H9 (cell line): ENCODE measurements around the gene RAMP3. TPM values are rescaled to one million over a fixed set of nuclear protein-coding genes. Genes with fewer than 3 reads are reported as not detected.

Experiments
- DNase-seq: peaks from one replicate; pipeline ENCODE4 v3.0.0-alpha.2; 2017
- H2AFZ ChIP-seq: one replicate; pipeline ENCODE4 v1.6.1; 2013; ENCODE audit warnings: mild to moderate bottlenecking, low read length, control low read depth, moderate library complexity
- H2AK5ac ChIP-seq: 2 replicates; pipeline ENCODE4 v1.6.1; 2013; ENCODE audit warnings: low read length, control low read depth, mixed read lengths; ENCODE audit not compliant: insufficient read length
- H2BK120ac ChIP-seq: one replicate; pipeline ENCODE4 v1.6.1; 2013; ENCODE audit warnings: low read depth, mild to moderate bottlenecking, low read length, control low read depth, inconsistent platforms; ENCODE audit not compliant: poor library complexity, severe bottlenecking
- H2BK12ac ChIP-seq: 2 replicates; pipeline ENCODE4 v1.6.1; 2013; ENCODE audit warnings: low read length, control low read depth, mixed read lengths, low read depth; ENCODE audit not compliant: insufficient read length
- H2BK15ac ChIP-seq: 2 replicates; pipeline ENCODE4 v1.6.1; 2013; ENCODE audit warnings: low read depth, low read length, control low read depth
- H2BK20ac ChIP-seq: one replicate; pipeline ENCODE4 v1.6.1; 2013; ENCODE audit warnings: low read depth, mild to moderate bottlenecking, low read length, control low read depth, inconsistent platforms; ENCODE audit not compliant: poor library complexity, severe bottlenecking
- H2BK5ac ChIP-seq: 2 replicates; pipeline ENCODE4 v1.6.1; 2013; ENCODE audit warnings: low read length, control low read depth, mixed read lengths; ENCODE audit not compliant: insufficient read length
- H3K14ac ChIP-seq: 2 replicates; pipeline ENCODE4 v1.6.1; 2013; ENCODE audit warnings: low read length, control low read depth; ENCODE audit not compliant: insufficient read depth
- H3K18ac ChIP-seq: 2 replicates; pipeline ENCODE4 v1.6.1; 2013; ENCODE audit warnings: low read depth, mild to moderate bottlenecking, mixed read lengths, low read length, control low read depth; ENCODE audit not compliant: insufficient read length
- H3K23ac ChIP-seq: 2 replicates; pipeline ENCODE4 v1.6.1; 2013; ENCODE audit warnings: low read length, control low read depth, mixed read lengths, low read depth; ENCODE audit not compliant: insufficient read length
- H3K23me2 ChIP-seq: 2 replicates; pipeline ENCODE4 v1.6.1; 2013; ENCODE audit warnings: low read depth, mild to moderate bottlenecking, mixed read lengths, low read length, control low read depth; ENCODE audit not compliant: insufficient read length, poor library complexity, severe bottlenecking
- H3K27ac ChIP-seq: 2 replicates; pipeline ENCODE4 v1.5.1; 2013; ENCODE audit warnings: low read length, control low read depth, mixed read lengths, low read depth; ENCODE audit not compliant: insufficient read length
- H3K27me3 ChIP-seq: 2 replicates; pipeline ENCODE4 v1.6.1; 2013; ENCODE audit warnings: low read length, control low read depth, inconsistent platforms; ENCODE audit not compliant: insufficient read depth
- H3K4ac ChIP-seq: 2 replicates; pipeline ENCODE4 v1.6.1; 2013; ENCODE audit warnings: low read depth, mild to moderate bottlenecking, control low read depth, inconsistent platforms, low read length, moderate library complexity
- H3K4me1 ChIP-seq: 2 replicates; pipeline ENCODE4 v1.6.1; 2013; ENCODE audit warnings: low read length, control low read depth, inconsistent platforms; ENCODE audit not compliant: insufficient read depth
- H3K4me2 ChIP-seq: 2 replicates; pipeline ENCODE4 v1.6.1; 2013; ENCODE audit warnings: low read length, control low read depth, mixed read lengths; ENCODE audit not compliant: insufficient read length, insufficient read depth
- H3K56ac ChIP-seq: 2 replicates; pipeline ENCODE4 v1.6.1; 2013; ENCODE audit warnings: low read depth, mild to moderate bottlenecking, mixed read lengths, low read length, control low read depth; ENCODE audit not compliant: insufficient read length
- H3K79me1 ChIP-seq: 2 replicates; pipeline ENCODE4 v1.6.1; 2013; ENCODE audit warnings: low read depth, mild to moderate bottlenecking, moderate library complexity, low read length, control low read depth, inconsistent platforms; ENCODE audit not compliant: insufficient read depth, poor library complexity, severe bottlenecking
- H3K79me2 ChIP-seq: 2 replicates; pipeline ENCODE4 v1.6.1; 2013; ENCODE audit warnings: low read length, control low read depth, inconsistent platforms; ENCODE audit not compliant: insufficient read depth
- H3K9ac ChIP-seq: 2 replicates; pipeline ENCODE4 v1.6.1; 2013; ENCODE audit warnings: low read length, control low read depth, mixed read lengths; ENCODE audit not compliant: insufficient read length; ENCODE audit errors: extremely low read depth
- H3K9me3 ChIP-seq: one replicate; pipeline ENCODE4 v1.6.1; 2013; ENCODE audit warnings: low read depth, low read length, inconsistent platforms; ENCODE audit not compliant: control insufficient read depth
- H3T11ph ChIP-seq: one replicate; pipeline ENCODE4 v1.6.1; 2013; ENCODE audit warnings: mild to moderate bottlenecking, low read length, control low read depth, inconsistent platforms
- H4K20me1 ChIP-seq: one replicate; pipeline ENCODE4 v1.6.1; 2013; ENCODE audit not compliant: control insufficient read depth, insufficient read length, insufficient read depth
- H4K5ac ChIP-seq: 2 replicates; pipeline ENCODE4 v1.6.1; 2013; ENCODE audit warnings: low read depth, mild to moderate bottlenecking, mixed read lengths, low read length, control low read depth; ENCODE audit not compliant: insufficient read length
- H4K8ac ChIP-seq: replicated peaks from 2 replicates; pipeline ENCODE4 v1.6.1; 2013; ENCODE audit warnings: low read length, control low read depth, mixed read lengths, low read depth; ENCODE audit not compliant: insufficient read length
- H4K91ac ChIP-seq: 2 replicates; pipeline ENCODE4 v1.6.1; 2013; ENCODE audit warnings: low read depth, mild to moderate bottlenecking, moderate library complexity, mixed read lengths, low read length, control low read depth; ENCODE audit not compliant: insufficient read length
- H3K27ac Mint-ChIP-seq, 3 experiments: 2 replicates in 2 of 3; 3 replicates in 1 of 3; pipeline ENCODE4 v1.8.0; 2020 to 2021; ENCODE audit warnings: mixed read lengths in 3 of 3, mild to moderate bottlenecking in 1 of 3, moderate library complexity in 1 of 3
- H3K27me3 Mint-ChIP-seq: 2 replicates; pipeline ENCODE4 v1.8.0; 2021; ENCODE audit warnings: low read depth, mild to moderate bottlenecking, moderate library complexity, mixed read lengths
- H3K36me3 Mint-ChIP-seq, 3 experiments: 2 replicates in 2 of 3; 3 replicates in 1 of 3; pipeline ENCODE4 v1.8.0; 2020 to 2021; ENCODE audit warnings: low read depth in 3 of 3, mixed read lengths in 3 of 3; ENCODE audit not compliant: insufficient read depth in 1 of 3
- H3K4me1 Mint-ChIP-seq, 2 experiments: 2 replicates each; pipeline ENCODE4 v1.8.0; 2020; ENCODE audit warnings: mixed read lengths in 2 of 2
- H3K4me3 Mint-ChIP-seq, 2 experiments: 2 replicates in 1 of 2; 3 replicates in 1 of 2; pipeline ENCODE4 v1.8.0; 2020 to 2021; ENCODE audit warnings: mild to moderate bottlenecking in 2 of 2, mixed read lengths in 2 of 2, moderate library complexity in 1 of 2
- H3K9me3 Mint-ChIP-seq, 2 experiments: 2 replicates in 1 of 2; 3 replicates in 1 of 2; pipeline ENCODE4 v1.8.0; 2020; ENCODE audit warnings: mild to moderate bottlenecking in 2 of 2, mixed read lengths in 2 of 2, moderate library complexity in 1 of 2
- WGBS: extraction: QIAGEN DNeasy Blood & Tissue Kit; methylation state at CpG from one replicate; pipeline ENCODE4 v1.1.7; 2013; ENCODE audit warnings: missing lambda C conversion rate, low lambda C conversion rate, mixed read lengths; ENCODE audit not compliant: insufficient read length; ENCODE audit errors: extremely low coverage; 5-methylcytosine and 5-hydroxymethylcytosine counted together
- total RNA-seq: library from RNA; stranded (reverse); gene quantifications from 2 replicates; pipeline ENCODE4 v1.2.1, GENCODE V29; 2021
- TF ChIP-seq, protein P1 (sequence below): fragments of 200-600 bp; sonication (generic); conservative IDR thresholded peaks from 3 replicates; pipeline ENCODE4 v1.8.0; 2021; ENCODE audit warnings: antibody characterized with exemption, mild to moderate bottlenecking

RAMP3 gene
- total RNA-seq, 1 experiment from 2014 or later = 0.63 TPM

DNA sequence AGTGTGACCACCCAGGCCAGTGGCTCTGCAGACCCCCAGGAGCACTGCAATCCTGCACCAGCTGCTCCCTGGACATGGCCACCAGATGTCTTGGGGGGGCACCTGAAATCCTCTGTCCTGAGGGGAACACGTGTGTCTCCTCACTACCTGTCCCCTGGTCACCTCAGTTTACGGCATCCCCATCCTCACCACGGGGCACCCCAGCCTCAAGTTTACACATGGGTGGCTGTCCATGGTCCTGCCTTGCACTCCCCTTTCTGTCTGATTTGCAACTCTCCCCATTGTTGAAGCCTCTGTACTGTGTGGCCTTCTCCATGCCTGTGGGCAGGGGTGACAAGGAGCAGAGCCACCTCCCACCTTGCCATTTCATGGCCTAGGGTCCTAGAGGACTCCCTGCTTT lies 67.2 kb downstream of the RAMP3 start:
- no peak overlapping the region for H3K56ac ChIP-seq
- TF ChIP-seq, protein P1, sequence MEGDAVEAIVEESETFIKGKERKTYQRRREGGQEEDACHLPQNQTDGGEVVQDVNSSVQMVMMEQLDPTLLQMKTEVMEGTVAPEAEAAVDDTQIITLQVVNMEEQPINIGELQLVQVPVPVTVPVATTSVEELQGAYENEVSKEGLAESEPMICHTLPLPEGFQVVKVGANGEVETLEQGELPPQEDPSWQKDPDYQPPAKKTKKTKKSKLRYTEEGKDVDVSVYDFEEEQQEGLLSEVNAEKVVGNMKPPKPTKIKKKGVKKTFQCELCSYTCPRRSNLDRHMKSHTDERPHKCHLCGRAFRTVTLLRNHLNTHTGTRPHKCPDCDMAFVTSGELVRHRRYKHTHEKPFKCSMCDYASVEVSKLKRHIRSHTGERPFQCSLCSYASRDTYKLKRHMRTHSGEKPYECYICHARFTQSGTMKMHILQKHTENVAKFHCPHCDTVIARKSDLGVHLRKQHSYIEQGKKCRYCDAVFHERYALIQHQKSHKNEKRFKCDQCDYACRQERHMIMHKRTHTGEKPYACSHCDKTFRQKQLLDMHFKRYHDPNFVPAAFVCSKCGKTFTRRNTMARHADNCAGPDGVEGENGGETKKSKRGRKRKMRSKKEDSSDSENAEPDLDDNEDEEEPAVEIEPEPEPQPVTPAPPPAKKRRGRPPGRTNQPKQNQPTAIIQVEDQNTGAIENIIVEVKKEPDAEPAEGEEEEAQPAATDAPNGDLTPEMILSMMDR = no peak
- H3K36me3 Mint-ChIP-seq = no peaks in the 10 kb centered on the region
- no CpG with 5 or more reads among the region's 3 CpGs for WGBS
- no peak overlapping the region for H2BK12ac ChIP-seq
- H4K91ac ChIP-seq = no peak overlapping the region
- peaks cover 5% of the 10 kb centered on the region for H3K27me3 Mint-ChIP-seq
- no peak overlapping the region for H3K9ac ChIP-seq
- H3K27me3 ChIP-seq = no peaks in the 10 kb centered on the region
- H2AFZ ChIP-seq = no peak overlapping the region
- no peak overlapping the region for H3K18ac ChIP-seq
- no peak overlapping the region for H3K27ac ChIP-seq
- no peak overlapping the region for H4K8ac ChIP-seq
- no peak overlapping the region; a peak in 1 of 7 replicates for H3K27ac Mint-ChIP-seq
- H3K14ac ChIP-seq = no peak overlapping the region
- no peak overlapping the region for H3K4me3 Mint-ChIP-seq
- no peaks in the 10 kb centered on the region for H3K9me3 ChIP-seq
- no peak overlapping the region for H3T11ph ChIP-seq
- peaks cover 6 to 8% of the 10 kb centered on the region in 2 experiments for H3K4me1 Mint-ChIP-seq
- no peaks in the 10 kb centered on the region for H3K4me1 ChIP-seq
- H3K9me3 Mint-ChIP-seq = no peaks in the 10 kb centered on the region
- H2BK20ac ChIP-seq = no peak overlapping the region
- H2AK5ac ChIP-seq = no peak overlapping the region
- H3K23me2 ChIP-seq = no peaks in the 10 kb centered on the region
- H3K4ac ChIP-seq = no peak overlapping the region
- H3K4me2 ChIP-seq = no peak overlapping the region
- no peak overlapping the region for H2BK120ac ChIP-seq
- no peak overlapping the region for H2BK15ac ChIP-seq
- H3K79me1 ChIP-seq = no peaks in the 10 kb centered on the region
- DNase-seq = no peak
- no peaks in the 10 kb centered on the region for H4K20me1 ChIP-seq
- no peak overlapping the region for H2BK5ac ChIP-seq
- no peak overlapping the region for H3K23ac ChIP-seq
- H3K79me2 ChIP-seq = no peaks in the 10 kb centered on the region
- H4K5ac ChIP-seq = no peak overlapping the region
